OCI-M2 (cell line): ENCODE data around the gene CFAP299.
"Not testable (repeated sequence)": the region's sequence is repeated elsewhere in the genome, so short reads cannot be mapped to it uniquely, and the experiment has no call there.

Experiments
- DNase-seq: peaks from one replicate; lab custom pipeline; 2025; ENCODE audit not compliant: unreplicated experiment; lab: John Stamatoyannopoulos, UW

CFAP299 gene

GRCh38 chr4:80705311-80705710, 369.8 kb downstream of the CFAP299 start:
- no peak for DNase-seq

GRCh38 chr4:80709082-80709869, 373.7 kb downstream of the CFAP299 start:
- no peak for DNase-seq

- DNase-seq: no peak
These were observed 375.4 kb downstream of the CFAP299 start for GRCh38 chr4:80710748-80711451.

- no peak for DNase-seq
These were observed 376.4 kb downstream of the CFAP299 start for GRCh38 chr4:80711956-80712355.

- no peak for DNase-seq
These were observed 377.9 kb downstream of the CFAP299 start for GRCh38 chr4:80713409-80713808.

- DNase-seq: no peak
These were observed 381.7 kb downstream of the CFAP299 start for GRCh38 chr4:80717204-80717603.

- no peak for DNase-seq
These were observed 390.9 kb downstream of the CFAP299 start for GRCh38 chr4:80726471-80726870.

GRCh38 chr4:80730158-80730557, 394.6 kb downstream of the CFAP299 start:
- no peak for DNase-seq

GRCh38 chr4:80731436-80731835, 395.9 kb downstream of the CFAP299 start:
- DNase-seq: no peak

GRCh38 chr4:80732010-80732409, 396.5 kb downstream of the CFAP299 start:
- DNase-seq: no peak

- DNase-seq: no peak
These were observed 404.8 kb downstream of the CFAP299 start for GRCh38 chr4:80740375-80740774.

- DNase-seq: not testable (repeated sequence)
These were observed 414.0 kb downstream of the CFAP299 start for GRCh38 chr4:80749558-80749957.

GRCh38 chr4:80751200-80751599, 415.7 kb downstream of the CFAP299 start:
- no peak for DNase-seq

GRCh38 chr4:80767944-80768343, 432.4 kb downstream of the CFAP299 start:
- DNase-seq: no peak

- no peak for DNase-seq
These were observed 440.6 kb downstream of the CFAP299 start for GRCh38 chr4:80776168-80776567.

- DNase-seq: no peak
These were observed 445.9 kb downstream of the CFAP299 start for GRCh38 chr4:80781431-80781830.

GRCh38 chr4:80787306-80787705, 451.8 kb downstream of the CFAP299 start:
- no peak for DNase-seq

- no peak for DNase-seq
These were observed 453.3 kb downstream of the CFAP299 start for GRCh38 chr4:80788798-80789197.

GRCh38 chr4:80790152-80790551, 454.6 kb downstream of the CFAP299 start:
- DNase-seq: no peak

GRCh38 chr4:80793660-80794059, 458.1 kb downstream of the CFAP299 start:
- not testable (repeated sequence) for DNase-seq

- no peak for DNase-seq
These were observed 462.6 kb downstream of the CFAP299 start for GRCh38 chr4:80798082-80798481.

- not testable (repeated sequence) for DNase-seq
These were observed 465.2 kb downstream of the CFAP299 start for GRCh38 chr4:80800719-80801118.
